GM12874 (cell line): ENCODE results near the gene SEMA4D.

Experiments used
- TF ChIP-seq, protein P1 (sequence below): IDR thresholded peaks from 2 replicates; pipeline ENCODE4 v1.5.1; 2011; ENCODE audit warnings: low read depth, mild to moderate bottlenecking, control low read depth, low read length, moderate library complexity; ENCODE audit not compliant: insufficient read depth

SEMA4D gene

DNA sequence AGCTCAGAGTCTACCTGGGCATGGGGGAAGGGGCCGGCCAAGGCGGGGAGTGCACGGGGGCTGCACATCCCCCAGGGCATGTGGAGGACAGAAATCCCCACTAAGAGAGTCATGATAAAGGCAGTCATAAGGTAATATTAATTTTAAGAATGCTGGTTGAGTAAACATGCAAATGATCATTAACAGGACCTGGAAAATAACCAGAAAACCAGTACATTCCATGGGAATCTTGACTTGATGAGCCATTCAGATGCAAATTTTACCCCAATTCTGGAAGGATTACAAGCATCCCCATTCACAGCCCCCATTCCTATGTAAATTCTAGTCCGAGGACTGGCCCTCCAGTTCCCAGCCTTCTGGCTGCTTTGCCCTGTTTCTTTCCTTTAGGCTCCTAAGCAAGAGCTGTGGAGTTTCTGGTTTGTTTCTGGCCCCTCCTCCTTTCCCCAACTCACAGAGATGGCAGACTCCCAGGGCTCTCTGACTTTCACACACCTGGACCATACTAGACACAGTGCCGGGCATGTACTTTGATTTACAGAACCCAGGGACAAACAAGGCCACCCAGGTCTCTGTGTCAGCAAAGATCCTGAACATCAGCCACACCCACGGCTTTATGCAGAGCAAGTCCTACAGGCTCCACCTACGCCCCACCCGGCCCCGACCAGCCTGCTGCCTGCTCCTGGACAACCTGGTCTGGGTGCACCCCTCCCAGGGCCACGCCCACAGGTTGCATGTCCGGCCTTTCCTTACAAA is 62.7 kb downstream of the SEMA4D start:
- TF ChIP-seq, protein P1, sequence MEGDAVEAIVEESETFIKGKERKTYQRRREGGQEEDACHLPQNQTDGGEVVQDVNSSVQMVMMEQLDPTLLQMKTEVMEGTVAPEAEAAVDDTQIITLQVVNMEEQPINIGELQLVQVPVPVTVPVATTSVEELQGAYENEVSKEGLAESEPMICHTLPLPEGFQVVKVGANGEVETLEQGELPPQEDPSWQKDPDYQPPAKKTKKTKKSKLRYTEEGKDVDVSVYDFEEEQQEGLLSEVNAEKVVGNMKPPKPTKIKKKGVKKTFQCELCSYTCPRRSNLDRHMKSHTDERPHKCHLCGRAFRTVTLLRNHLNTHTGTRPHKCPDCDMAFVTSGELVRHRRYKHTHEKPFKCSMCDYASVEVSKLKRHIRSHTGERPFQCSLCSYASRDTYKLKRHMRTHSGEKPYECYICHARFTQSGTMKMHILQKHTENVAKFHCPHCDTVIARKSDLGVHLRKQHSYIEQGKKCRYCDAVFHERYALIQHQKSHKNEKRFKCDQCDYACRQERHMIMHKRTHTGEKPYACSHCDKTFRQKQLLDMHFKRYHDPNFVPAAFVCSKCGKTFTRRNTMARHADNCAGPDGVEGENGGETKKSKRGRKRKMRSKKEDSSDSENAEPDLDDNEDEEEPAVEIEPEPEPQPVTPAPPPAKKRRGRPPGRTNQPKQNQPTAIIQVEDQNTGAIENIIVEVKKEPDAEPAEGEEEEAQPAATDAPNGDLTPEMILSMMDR, result no peak

DNA sequence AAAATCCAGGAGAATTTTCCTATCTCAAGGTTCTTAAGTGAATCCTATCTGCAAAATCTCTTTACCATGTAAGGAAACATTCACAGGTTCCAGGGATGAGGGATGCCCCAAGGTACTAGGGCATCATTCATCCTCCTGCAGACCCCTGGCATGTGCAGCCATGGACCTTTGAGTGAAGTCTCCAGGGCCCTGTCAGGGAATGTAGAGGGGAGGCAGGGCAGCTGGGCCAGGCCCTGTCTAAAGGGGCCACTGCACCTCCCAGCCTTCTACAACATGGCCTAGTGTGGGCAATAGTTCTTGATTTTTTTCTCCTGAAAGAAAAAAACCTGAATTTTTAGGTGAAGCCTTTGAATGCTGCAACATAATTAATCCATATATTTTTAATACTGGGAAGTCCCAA is 63.3 kb downstream of the SEMA4D start:
- TF ChIP-seq, protein P1, result no peak

DNA sequence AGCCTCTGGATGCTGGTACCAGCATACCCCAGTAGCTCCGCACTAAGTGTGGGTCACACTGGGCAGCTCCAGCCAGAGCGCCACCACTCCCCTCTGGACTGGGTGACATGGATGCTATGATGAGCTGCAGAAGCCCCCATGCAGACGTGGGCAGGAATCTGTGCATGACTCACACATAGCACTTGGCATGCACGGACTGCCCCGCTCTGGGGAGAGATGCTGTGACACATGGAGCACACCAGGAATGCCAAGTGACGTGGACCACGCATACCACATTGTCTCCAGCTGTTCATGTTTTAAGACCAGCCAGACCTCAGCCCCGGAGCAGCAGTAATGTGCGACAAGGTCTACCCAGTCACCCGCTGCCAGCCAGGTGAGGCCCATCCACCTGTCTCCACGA is 64.1 kb downstream of the SEMA4D start:
- TF ChIP-seq, protein P1, result no peak

DNA sequence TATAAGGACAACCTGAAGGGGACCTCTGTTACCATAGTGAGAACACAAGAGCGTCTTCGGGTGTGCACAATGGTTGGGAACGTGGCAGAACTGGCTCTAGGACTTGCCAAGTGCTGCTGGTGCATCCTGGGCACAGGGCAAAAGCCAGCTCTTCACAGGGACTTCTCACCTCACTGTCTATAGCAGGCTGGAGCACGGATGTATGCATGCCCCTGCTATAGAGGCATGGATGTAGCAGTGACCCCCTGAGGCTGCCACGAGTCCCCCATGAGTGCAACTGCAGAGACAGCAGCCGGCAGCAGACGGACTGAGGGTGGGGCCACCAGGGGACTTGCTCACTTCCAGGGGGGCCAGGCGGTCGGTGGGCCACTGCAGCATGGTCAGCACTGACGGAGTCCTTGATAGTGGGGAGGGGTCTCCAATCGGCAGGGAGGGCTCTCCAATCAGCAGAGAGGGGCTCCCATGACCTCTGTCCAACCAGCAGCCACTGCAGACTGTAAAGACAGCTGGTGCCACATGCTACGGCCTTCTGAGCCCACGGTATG is 64.9 kb downstream of the SEMA4D start:
- TF ChIP-seq, protein P1, result no peak

DNA sequence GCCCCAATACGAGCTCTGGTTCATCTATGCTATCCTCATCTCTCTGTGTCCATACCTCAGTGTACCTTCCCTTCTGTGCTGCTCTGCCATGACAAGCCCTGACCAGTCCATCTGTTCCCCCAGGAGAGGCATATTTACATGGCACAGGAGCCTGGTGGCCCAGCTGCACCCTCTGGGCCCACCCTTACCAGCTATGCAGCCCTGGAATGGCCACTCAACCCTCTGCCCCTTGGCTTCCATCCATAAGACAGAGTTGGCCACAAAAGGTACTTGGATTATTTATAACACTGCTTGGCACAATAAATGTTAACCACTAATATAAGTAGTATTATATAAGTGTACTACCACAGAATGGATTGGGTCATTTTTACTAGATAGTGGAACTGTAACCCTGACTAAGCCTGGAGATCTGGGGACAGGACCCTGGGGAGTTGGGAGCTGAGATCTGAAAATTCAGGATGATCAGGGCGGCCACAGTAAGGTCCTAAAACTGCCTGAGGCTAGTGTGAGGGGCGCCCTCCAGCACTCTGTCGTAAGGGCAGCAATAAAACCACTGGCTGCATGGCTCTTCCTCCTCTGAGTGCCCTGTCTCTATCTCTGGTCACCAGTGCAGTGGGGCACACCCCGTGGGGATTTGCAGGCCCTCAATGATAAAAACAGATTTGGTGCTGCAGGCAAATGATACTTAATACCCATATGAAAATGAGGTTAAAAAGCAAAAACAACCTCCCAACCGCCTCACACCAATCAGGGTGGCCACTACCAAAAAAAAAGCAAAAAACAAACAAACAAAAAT is 65.8 kb downstream of the SEMA4D start:
- TF ChIP-seq, protein P1, result no peak

DNA sequence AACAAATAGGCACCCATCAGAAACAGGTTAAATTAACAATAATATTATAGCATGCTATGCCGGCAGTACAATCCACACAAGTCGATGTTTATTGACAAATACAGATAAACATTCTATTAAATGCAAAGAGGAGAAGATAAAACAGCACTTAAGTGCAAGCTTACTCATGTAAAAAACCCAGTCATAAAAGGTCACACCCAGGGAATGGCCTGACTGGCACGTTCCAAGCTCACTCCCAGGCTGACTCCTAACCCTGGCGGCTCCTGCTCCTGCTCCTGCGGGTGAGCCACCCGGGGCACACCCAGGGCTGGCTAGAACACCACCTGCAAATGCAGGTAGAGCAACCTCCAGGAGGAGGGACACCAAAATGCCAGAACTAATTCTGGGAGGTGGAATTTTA is 66.9 kb downstream of the SEMA4D start:
- TF ChIP-seq, protein P1, result no peak
